Measurements from ENCODE around the gene SLC14A1.

GRCh38 chr18:45684341-45685115 is 39.5 kb upstream of the SLC14A1 start:
- TF ChIP-seq EZH2 (IDR thresholded peaks at IDR 0.05; ENCODE audit: insufficient read depth, poor library complexity, severe bottlenecking) (no peak), EZH2phosphoT487 (IDR thresholded peaks at IDR 0.05; ENCODE audit: insufficient read depth, low read depth) (no peak)
